Measurements from ENCODE around the gene ALOXE3.

ALOXE3 gene

GRCh38 chr17:8117980-8118768 is at the start of gene ALOXE3:
Gene ALOXE3, minus strand, starts transcription at chr17:8118514. Its CDS starts 524 bp downstream, at chr17:8117990.
- peak in 11 of 58 donors; percentile 13 to 64 (median 30) for DNase-seq

GRCh38 chr17:8167526-8167925 is 49.2 kb upstream of the ALOXE3 start:
- DNase-seq, result no peak

GRCh38 chr17:8166731-8167130 is 48.4 kb upstream of the ALOXE3 start:
- DNase-seq, result no peak

- no peak for DNase-seq
Measured at GRCh38 chr17:8164815-8165131, 46.5 kb upstream of the ALOXE3 start.

GRCh38 chr17:8163978-8164814 is 45.9 kb upstream of the ALOXE3 start:
- peak in 48 of 58 donors; percentile 24 to 89 (median 56) for DNase-seq

- DNase-seq, result peak in 14 of 58 donors; percentile 18 to 70 (median 60)
Measured at GRCh38 chr17:8162997-8163977, 45.0 kb upstream of the ALOXE3 start.

GRCh38 chr17:8162233-8162996 is 44.1 kb upstream of the ALOXE3 start, which contains the start of gene VAMP2:
Gene VAMP2, minus strand, starts transcription at chr17:8162948. Its CDS starts 69 bp downstream, at chr17:8162879.
- peak in 52 of 58 donors; percentile 16 to 86 (median 69) for DNase-seq

GRCh38 chr17:8161289-8162232 is 43.2 kb upstream of the ALOXE3 start:
- no peak for DNase-seq

GRCh38 chr17:8160741-8161221 is 42.5 kb upstream of the ALOXE3 start:
- DNase-seq, result no peak

- no peak for DNase-seq
Measured at GRCh38 chr17:8160224-8160577, 41.9 kb upstream of the ALOXE3 start.

- no peak for DNase-seq
Measured at GRCh38 chr17:8159459-8160223, 41.3 kb upstream of the ALOXE3 start.

- no peak for DNase-seq
Measured at GRCh38 chr17:8159032-8159400, 40.7 kb upstream of the ALOXE3 start.

GRCh38 chr17:8158267-8159031 is 40.1 kb upstream of the ALOXE3 start:
- peak in 56 of 58 donors; percentile 35 to 93 (median 76) for DNase-seq

- peak; percentile 95 to 100 (median 99) for DNase-seq
Measured at GRCh38 chr17:8156246-8156992, 38.1 kb upstream of the ALOXE3 start.

GRCh38 chr17:8155996-8156245 is 37.6 kb upstream of the ALOXE3 start:
- peak in 1 of 58 donors; percentile 66 for DNase-seq

- peak in 2 of 58 donors; percentile 12 to 17 for DNase-seq
Measured at GRCh38 chr17:8155231-8155995, 37.1 kb upstream of the ALOXE3 start.
